NCI-H345 treated with DMSO at 0.1 percent for 48 hours (cell line): ENCODE results near the gene MACF1.
"Not testable (repeated sequence)": the region's sequence is repeated elsewhere in the genome, so short reads cannot be mapped to it uniquely, and the experiment has no call there.

Experiments used
- DNase-seq: peaks from one replicate; lab custom pipeline; 2025; ENCODE audit not compliant: unreplicated experiment; lab: John Stamatoyannopoulos, UW

The MACF1 gene

DNA sequence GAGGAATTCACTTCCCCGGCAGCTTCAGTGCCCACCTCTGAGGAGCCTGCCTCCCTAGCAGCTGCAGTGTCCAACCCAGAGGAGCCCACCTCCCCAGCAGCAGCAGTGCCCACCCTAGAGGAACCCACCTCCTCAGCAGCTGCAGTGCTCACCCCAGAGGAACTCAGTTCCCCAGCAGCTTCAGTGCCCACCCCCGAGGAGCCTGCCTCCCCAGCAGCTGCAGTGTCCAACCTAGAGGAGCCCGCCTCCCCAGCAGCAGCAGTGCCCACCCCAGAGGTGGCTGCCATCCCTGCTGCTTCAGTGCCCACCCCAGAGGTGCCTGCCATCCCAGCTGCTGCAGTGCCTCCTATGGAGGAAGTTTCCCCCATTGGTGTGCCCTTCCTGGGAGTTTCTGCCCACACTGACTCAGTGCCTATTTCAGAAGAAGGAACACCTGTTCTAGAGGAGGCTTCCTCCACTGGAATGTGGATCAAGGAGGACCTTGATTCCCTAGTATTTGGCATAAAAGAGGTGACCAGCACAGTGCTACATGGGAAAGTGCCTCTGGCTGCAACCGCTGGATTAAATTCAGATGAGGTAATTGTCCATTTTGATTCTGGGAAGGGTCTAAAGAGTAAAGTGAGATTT lies 209.5 kb downstream of the MACF1 start:
- no peak for DNase-seq

DNA sequence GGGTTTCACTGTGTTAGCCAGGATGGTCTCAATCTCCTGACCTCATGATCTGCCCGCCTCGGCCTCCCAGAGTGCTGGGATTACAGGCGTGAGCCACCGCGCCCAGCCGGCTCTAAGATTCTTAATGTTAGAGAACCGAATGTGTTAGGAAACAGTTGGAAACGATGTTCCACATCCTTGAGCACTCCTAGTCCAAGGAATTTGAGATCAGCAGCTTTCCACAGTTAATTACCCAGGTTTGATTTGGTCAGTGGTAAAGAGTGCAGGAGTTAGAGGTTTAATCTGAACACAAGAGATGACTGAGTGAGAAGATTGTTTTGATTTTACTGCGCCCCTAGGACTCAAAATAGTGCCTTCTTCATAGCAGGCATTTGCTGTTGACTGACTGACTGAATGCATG lies 211.1 kb downstream of the MACF1 start:
- no peak for DNase-seq

DNA sequence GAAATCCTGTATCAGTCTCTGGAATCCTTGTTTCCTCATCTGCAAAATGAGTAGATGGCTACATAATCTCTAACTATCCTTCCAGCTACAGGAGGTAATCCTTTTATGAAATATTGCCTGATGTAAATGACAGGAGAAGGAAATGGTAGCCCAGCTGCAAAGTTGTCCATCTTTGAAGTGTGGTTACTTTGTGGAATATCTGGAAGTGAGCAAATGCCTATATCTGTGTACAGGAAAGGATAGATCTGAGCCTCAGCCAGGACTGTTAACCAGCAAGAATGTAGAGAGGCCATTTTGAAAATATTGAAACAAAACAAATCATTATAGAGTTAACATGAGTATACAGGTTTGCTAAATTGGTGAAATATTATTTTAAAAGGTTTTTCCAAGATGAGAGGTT lies 212.1 kb downstream of the MACF1 start:
- no peak for DNase-seq

GRCh38 chr1:39418236-39418635 lies 213.7 kb downstream of the MACF1 start:
- DNase-seq: no peak

DNA sequence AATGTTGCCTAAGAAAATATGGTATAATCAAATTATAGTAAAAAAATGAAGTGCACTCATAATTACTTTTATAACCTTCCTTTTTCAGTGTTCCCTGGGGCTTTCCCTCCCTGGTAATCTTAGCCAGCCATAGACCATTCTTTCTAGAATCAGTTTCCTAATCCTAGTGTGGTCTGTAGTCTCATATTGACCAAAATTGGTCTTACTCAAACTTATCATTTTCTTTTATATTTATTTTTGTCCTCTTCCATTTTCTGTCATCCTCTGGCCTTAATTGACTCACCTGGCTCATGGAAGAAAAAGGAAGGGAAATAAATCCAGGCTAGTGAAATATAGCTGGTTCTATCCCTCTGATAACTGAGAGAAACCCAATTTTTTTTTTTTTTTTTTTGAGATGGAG lies 216.0 kb downstream of the MACF1 start:
- no peak for DNase-seq

- no peak for DNase-seq
Observed at GRCh38 chr1:39422614-39423013, 218.1 kb downstream of the MACF1 start.

GRCh38 chr1:39425151-39425550 lies 220.7 kb downstream of the MACF1 start:
- DNase-seq: no peak

GRCh38 chr1:39425634-39426033 lies 221.1 kb downstream of the MACF1 start:
- DNase-seq: no peak

- DNase-seq: no peak
Observed at GRCh38 chr1:39426346-39426745, 221.9 kb downstream of the MACF1 start.

- no peak for DNase-seq
Observed at GRCh38 chr1:39427374-39427773, 222.9 kb downstream of the MACF1 start.

DNA sequence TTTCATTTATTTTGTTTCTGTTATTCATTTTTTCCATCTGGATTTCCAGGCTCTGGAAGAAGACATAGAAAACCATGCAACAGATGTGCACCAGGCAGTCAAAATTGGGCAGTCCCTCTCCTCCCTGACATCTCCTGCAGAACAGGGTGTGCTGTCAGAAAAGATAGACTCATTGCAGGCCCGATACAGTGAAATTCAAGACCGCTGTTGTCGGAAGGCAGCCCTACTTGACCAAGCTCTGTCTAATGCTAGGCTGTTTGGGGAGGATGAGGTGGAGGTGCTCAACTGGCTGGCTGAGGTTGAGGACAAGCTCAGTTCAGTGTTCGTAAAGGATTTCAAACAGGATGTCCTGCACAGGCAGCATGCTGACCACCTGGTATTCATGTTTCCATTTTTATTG lies 223.4 kb downstream of the MACF1 start:
- no peak for DNase-seq

DNA sequence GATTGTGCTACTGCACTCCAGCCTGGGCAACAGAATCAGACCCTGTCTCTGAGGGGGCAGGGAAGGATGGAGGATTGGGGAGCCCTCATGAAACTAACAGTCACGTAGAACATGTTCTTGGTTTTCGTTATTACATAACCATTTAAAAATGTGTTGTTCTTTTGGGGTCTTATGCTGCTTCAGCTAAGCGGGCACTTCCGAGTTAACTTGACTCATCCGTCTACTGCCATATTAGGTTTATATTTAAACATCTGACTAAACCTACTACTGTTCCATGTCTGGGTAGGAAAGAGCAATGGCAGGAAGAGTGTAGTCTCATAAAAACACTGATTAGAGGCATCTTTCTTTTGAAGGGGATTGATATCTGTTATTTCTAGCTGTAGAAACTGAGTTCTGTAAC lies 227.4 kb downstream of the MACF1 start:
- no peak for DNase-seq

DNA sequence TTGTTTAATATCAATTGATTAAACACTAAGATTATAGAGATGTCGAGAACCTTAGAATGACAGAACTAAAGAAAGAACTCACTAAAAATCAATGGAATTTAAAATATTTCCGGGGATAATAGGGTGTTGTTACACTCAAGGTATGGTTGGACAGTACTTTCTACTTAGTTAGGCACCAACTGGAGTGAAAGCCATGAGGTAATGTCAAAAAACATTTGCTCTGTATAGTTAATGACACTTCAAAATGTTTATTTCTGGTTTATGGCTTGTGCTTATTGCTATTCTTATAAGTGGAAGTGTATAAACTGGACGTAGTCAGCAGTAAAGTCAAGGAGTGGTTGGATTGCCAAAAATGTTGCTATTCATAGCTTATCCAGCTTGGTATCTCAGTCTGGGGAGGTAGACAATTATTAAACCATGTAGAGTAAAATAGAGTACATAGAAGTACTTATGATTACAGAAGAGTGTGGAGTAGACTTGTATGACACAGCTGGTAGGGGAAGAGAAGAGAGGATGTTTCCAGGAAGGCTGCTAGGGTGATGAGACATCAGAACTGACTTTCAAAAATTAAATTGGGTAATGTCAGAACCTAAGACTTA lies 230.4 kb downstream of the MACF1 start:
- DNase-seq: no peak

- no peak for DNase-seq
Observed at GRCh38 chr1:39435597-39435996, 231.1 kb downstream of the MACF1 start.

DNA sequence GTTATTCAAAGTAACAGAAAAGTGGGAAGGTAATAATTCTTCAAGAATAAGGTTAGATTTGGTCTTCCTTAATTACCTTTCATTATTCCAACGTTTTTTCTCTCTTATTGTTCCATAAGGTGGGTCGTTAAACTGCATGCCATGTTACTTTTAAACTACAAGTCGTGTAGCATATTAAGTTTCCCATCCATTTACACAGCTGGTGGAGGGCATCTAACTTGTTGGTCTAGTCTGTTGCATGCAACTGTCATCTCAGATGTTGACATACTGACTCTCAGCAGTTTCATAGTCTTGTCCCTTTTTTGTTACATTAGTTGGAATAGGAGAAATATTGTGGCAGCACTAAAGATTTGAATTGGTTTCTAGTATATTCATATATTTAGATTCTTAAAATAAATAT lies 232.3 kb downstream of the MACF1 start:
- DNase-seq: no peak

DNA sequence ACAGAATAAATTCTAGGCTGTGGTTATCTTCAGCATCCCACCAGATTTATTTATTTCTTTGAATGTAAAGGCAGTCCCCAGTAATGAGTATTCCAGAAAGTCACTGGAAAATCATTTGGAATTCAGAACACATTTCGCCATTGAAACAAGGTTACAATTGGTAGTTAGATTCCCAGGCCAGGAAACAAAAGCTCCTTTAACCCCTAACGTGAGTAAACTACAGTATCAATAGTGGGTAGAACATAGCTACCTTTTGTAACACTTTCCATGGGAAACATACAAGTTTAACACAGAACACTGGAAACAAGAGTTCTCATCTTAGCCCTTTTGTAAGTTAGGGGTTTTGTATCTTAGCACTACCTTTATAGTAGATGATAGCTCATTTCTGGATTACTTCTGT lies 233.5 kb downstream of the MACF1 start:
- DNase-seq: no peak

GRCh38 chr1:39440856-39441255 lies 236.4 kb downstream of the MACF1 start:
- DNase-seq: no peak

GRCh38 chr1:39441797-39442196 lies 237.3 kb downstream of the MACF1 start:
- DNase-seq: no peak

DNA sequence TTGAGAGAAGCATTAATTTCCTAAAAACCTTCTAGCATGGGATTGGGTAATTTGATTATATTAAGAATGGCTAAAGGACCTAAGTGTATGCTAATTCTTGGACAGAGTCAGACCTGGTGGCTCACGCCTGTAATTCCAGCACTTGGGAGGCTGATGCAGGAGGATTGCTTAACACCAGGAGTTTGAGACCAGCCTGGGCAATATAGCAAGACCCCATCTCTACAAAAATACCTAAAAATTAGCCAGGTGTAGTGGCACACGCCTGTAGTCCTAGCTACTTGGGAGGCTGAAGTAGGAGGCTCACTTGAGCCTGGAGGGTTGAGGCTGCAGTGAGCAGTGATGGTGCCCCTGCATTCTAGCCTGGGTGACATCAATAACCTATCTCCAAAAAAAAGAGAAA lies 241.1 kb downstream of the MACF1 start:
- no peak for DNase-seq

DNA sequence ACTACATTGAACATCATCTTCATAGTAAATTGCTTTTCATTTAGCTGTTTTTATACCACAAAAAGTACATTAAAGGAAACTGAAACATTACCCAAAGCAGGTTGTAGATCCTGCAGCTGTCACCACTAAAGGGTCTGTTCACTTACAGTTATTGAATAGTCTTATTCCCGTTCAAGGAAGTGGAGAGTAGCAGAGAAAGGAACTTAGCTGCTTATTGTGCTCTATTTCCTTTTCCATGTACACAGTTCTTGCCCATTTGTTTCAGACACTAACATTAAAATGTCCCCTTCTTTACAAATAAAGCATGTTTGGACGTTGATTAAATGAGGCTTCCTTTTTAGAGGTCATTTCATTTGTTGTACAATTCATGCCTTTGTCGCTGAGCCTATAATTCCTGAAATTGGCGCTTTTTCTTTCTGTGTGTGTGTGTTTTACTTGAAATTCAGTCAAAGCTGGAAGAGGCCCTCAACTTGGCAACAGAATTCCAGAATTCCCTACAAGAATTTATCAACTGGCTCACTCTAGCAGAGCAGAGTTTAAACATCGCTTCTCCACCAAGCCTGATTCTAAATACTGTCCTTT lies 242.6 kb downstream of the MACF1 start:
- no peak for DNase-seq

- not testable (repeated sequence) for DNase-seq
Observed at GRCh38 chr1:39450041-39450440, 245.5 kb downstream of the MACF1 start.

DNA sequence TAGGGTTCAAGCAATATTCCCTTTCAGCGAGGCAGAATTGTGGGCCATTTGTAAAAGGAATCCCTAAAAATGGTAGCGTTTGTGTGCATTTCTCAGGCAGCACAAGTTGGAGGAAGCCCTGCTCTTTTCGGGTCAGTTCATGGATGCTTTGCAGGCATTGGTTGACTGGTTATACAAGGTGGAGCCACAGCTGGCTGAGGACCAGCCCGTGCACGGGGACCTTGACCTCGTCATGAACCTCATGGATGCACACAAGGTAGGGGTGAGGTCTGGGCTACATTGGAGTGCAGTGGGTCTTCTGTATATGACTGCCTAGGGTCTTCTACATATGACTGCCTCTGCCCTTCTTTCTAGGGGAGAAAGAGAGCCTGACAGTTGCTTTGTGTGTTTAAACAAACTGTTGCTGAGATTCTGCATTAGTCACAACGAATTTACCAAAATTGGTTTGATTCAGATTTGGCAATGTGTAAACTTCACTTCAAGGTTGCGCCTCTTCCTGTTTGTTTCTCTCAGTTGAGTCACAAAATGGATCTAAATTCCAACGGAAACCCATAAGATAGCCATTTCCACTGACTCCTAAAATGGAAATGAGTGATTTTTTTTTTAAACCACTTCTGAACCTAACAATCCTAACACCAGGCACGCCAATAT lies 246.6 kb downstream of the MACF1 start:
- no peak for DNase-seq
